Ectodermal cell (in vitro differentiated cells): ENCODE results near the gene ZKSCAN5.

Source experiments
- H3K27ac ChIP-seq: 2 replicates; pipeline ENCODE4 v1.7.0; 2013; ENCODE audit warnings: mild to moderate bottlenecking, low read depth, low read length; ENCODE audit not compliant: insufficient read depth, poor library complexity, severe bottlenecking
- H3K27me3 ChIP-seq: 2 replicates; pipeline ENCODE4 v1.7.0; 2013; ENCODE audit warnings: mild to moderate bottlenecking, low read length; ENCODE audit not compliant: insufficient read depth, control insufficient read depth, poor library complexity, severe bottlenecking
- H3K36me3 ChIP-seq: one replicate; pipeline ENCODE4 v1.7.0; 2013; ENCODE audit warnings: low read length; ENCODE audit not compliant: control insufficient read depth, insufficient read depth
- H3K4me1 ChIP-seq: one replicate; pipeline ENCODE4 v1.7.0; 2013; ENCODE audit warnings: low read length; ENCODE audit not compliant: control insufficient read depth, insufficient read depth
- H3K4me3 ChIP-seq: 2 replicates; pipeline ENCODE4 v1.7.0; 2013; ENCODE audit warnings: low read depth, low read length, control low read depth; ENCODE audit not compliant: insufficient read depth
- H3K9me3 ChIP-seq: 2 replicates; pipeline ENCODE4 v1.7.0; 2013; ENCODE audit warnings: mild to moderate bottlenecking, low read length, moderate library complexity; ENCODE audit not compliant: control insufficient read depth
- WGBS, 2 experiments: methylation state at CpG; one replicate each; pipeline ENCODE4 v1.1.7; 2013; ENCODE audit warnings: missing lambda C conversion rate in 2 of 2; 5-methylcytosine and 5-hydroxymethylcytosine counted together

Gene ZKSCAN5

GRCh38 chr7:99468336-99468918 is 36.0 kb upstream of the ZKSCAN5 start:
- no peaks in the 10 kb centered on the region for H3K9me3 ChIP-seq
- no peak overlapping the region for H3K4me3 ChIP-seq
- peaks cover 4% of the 10 kb centered on the region for H3K36me3 ChIP-seq
- H3K27me3 ChIP-seq: peaks cover 9% of the 10 kb centered on the region
- H3K27ac ChIP-seq: no peak overlapping the region
- H3K4me1 ChIP-seq: no peaks in the 10 kb centered on the region
- WGBS, 2 experiments: 92 to 93% methylated on average over 29 of the region's 29 CpGs

DNA sequence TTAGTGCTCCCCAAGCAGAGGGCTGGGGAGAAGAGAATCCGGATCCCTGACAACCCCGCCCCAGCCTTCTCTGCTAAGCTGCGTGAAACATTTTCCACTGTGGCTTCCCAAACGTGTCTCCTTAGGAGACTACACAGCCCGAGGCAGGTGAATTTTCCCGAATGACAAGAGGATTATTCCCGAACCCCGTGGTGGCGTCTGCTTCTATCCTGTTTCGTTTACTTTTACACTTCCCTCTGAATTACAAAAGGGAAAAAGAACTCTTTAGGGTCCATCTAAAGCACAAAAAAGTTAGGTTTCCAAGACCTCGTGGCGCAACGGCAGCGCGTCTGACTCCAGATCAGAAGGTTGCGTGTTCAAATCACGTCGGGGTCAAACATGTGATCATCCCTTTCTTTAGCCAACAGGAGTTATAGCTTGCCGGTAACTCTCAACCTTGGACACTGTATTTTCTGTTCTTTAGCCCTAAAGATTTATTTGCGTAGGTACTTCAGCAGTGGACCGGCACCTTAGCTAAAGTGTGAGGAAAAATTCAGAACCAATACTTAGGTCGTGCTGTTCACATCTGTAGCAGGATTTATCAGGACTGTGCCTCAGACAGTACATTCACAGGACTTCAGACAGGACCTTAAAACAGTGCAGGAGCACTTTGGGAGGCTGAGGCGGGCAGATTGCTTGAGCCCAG is 34.9 kb upstream of the ZKSCAN5 start:
- Histone ChIP-seq H3K27me3 (peaks cover 9% of the 10 kb centered on the region), H3K4me3 (no peak overlapping the region), H3K36me3 (no peaks in the 10 kb centered on the region), H3K4me1 (peaks cover 6% of the 10 kb centered on the region), H3K27ac (no peak overlapping the region), H3K9me3 (no peaks in the 10 kb centered on the region)
- 57 to 58% methylated on average over 23 of the region's 23 CpGs for WGBS, 2 experiments

DNA sequence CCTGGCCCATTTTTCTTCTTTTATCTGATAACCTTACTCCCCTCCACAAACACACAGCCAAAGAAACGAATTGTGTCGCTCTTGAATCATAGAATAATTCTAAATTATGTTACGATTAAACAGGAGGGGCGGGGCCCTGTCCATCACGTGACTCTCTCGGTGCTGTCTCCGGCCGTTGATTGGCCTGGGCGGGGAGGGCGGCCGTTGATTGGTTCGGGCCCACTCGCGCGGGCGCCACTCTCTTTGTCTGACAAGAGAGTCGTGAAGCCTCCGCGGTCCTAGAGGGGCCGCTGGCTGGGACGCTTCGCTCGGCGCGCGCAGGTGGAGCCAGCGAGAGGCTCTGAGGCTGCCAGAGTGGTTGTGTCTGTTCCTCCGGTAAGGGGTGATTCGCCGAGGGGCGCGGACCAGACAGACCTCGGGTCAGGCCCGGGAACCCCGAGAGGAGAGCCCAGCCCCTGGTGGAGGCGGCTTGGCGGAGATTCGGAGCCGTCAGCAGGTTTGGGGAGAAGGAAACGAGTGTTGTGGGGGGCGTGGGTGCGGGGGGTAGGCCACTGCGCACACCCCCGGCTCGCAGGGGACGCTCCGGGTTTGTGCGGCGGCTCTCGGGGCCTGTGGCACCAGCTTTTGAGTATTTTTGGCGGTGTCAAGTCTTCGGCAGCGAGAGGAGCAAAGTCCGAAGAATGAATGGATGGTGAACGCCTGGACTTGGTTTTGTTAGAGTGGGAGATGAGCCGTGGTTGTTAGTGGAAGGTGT is 31.7 kb upstream of the ZKSCAN5 start, which contains the start of gene ZNF789:
TSS of gene ZNF789 (plus strand) at position 330 of the 754 bp plus-strand sequence. CDS start 3,567 bp downstream, outside the sequence.
- Histone ChIP-seq H3K4me3 (peak within 1 kb of the TSS; percentile 95), H3K27me3 (peaks cover 9% of the 10 kb centered on the region), H3K27ac (peak within 1 kb of the TSS; percentile 71), H3K36me3 (no peaks in the 10 kb centered on the region), H3K9me3 (no peaks in the 10 kb centered on the region), H3K4me1 (peaks cover 6% of the 10 kb centered on the region)
- WGBS, 2 experiments: 1% methylated on average over 56 of the region's 56 CpGs

GRCh38 chr7:99473315-99473596 is 31.2 kb upstream of the ZKSCAN5 start:
- WGBS, 2 experiments: 11 to 14% methylated on average over 7 of the region's 7 CpGs
- Histone ChIP-seq H3K9me3 (no peaks in the 10 kb centered on the region), H3K27ac (peak overlapping the region; percentile 71), H3K4me1 (peaks cover 6% of the 10 kb centered on the region), H3K4me3 (peak overlapping the region; percentile 95), H3K36me3 (no peaks in the 10 kb centered on the region), H3K27me3 (peaks cover 9% of the 10 kb centered on the region)

DNA sequence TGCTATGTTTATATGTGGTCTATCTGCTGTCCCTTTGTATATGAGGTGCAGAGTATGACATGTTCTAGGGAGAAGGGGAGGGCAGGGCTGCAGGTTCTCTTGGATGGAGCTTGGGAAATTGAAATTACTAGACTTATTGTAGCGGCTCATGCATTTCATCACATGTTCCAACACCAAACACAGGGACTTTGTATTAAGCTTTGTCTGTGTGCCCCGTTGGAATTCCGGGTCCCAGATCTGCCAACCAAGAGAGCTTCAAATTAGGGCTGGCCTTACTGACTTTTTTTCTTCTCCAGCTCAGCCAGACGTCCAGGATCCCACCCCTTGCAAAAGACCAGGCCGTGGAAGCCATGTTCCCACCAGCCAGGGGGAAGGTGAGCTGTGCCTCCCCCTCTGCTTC is 28.4 kb upstream of the ZKSCAN5 start:
- Histone ChIP-seq H3K4me1 (peaks cover 6% of the 10 kb centered on the region), H3K36me3 (peaks cover 6% of the 10 kb centered on the region), H3K27me3 (no peaks in the 10 kb centered on the region), H3K4me3 (no peak overlapping the region), H3K9me3 (no peaks in the 10 kb centered on the region), H3K27ac (no peak overlapping the region)
- 89 to 93% methylated on average over 5 of the region's 5 CpGs for whole genome bisulfite sequencing, 2 experiments

DNA sequence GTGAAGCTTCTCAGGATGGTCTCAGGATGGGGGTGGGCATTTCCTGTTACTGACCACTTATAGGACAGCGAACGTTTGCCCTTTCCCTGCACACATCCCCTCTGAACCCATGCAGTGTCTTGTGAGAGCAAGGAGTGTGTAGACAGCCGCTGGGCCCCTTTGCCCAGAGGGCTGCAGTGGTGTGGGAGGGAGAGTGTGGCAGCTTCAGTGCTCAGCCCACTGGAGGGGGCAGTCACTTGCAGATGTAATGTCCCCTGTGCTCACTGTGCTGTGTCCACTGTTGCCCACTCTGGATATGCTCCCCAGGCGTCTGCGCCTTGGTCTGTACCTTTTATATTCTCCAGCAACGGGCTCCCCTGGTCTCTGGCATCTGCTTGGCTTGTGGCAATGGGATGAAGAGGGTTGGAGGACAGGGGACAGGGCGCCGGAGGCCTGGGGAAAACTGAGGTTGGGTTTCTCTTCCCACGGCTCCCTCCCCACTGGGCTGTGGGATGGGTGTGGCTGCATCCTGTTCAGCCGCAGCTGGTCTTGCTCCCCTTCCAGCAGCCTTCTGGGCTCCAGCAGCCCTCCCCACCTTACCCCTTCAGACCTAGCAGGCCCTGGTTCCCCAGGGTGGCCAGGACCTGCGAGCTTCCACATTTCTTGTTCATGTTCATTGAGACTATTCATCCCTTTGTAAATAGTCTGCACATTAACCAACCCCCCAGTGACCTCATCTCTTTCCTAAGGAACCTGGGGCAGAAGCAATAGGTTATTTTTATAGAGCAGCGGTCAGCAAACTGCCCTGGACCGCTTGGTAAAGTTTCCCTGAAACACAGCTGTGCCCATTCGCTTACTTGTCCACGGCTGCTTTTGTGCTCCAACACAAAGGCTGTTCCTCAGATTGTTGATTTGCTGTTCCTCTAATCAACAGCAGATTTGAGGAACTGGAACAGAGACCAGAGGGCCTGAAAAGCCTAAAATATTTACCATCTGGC is 25.7 kb upstream of the ZKSCAN5 start:
- Histone ChIP-seq H3K36me3 (peaks cover 6% of the 10 kb centered on the region), H3K4me3 (no peak overlapping the region), H3K27me3 (no peaks in the 10 kb centered on the region), H3K9me3 (no peaks in the 10 kb centered on the region), H3K4me1 (peaks cover 3% of the 10 kb centered on the region), H3K27ac (no peak overlapping the region)
- 95 to 96% methylated on average over 15 of the region's 15 CpGs for WGBS, 2 experiments

GRCh38 chr7:99485094-99485493 is 19.4 kb upstream of the ZKSCAN5 start:
- Histone ChIP-seq H3K4me3 (no peak overlapping the region), H3K36me3 (no peaks in the 10 kb centered on the region), H3K9me3 (no peaks in the 10 kb centered on the region), H3K27me3 (no peaks in the 10 kb centered on the region), H3K27ac (no peak overlapping the region), H3K4me1 (no peaks in the 10 kb centered on the region)
- 95 to 97% methylated on average over 5 of the region's 5 CpGs for WGBS, 2 experiments

- Histone ChIP-seq H3K9me3 (no peaks in the 10 kb centered on the region), H3K4me1 (no peaks in the 10 kb centered on the region), H3K4me3 (no peak overlapping the region), H3K27me3 (no peaks in the 10 kb centered on the region), H3K27ac (no peak overlapping the region), H3K36me3 (peaks cover 19% of the 10 kb centered on the region)
- 92 to 97% methylated on average over 4 of the region's 4 CpGs for WGBS, 2 experiments
Measured at GRCh38 chr7:99489235-99489634, 15.2 kb upstream of the ZKSCAN5 start.

DNA sequence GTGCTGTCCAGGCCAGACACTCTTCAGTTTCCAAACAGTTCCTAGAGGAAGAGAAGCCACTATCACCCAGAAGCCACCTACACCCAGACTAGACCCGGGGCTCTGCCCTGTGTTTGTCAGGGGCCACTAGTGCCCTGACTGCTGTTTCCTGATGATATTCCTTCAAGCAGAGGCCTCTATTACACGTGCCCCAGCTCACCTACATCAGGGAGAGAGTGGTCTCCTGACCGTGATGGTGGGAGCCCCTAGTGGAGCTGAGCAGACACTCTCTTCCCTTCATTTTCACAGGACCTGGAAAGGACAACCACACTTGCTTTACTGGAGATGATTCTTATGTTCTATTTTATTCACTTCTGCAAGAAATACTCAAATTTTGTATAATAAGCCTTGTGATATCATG is 13.6 kb upstream of the ZKSCAN5 start:
- WGBS, 2 experiments: 68 to 84% methylated on average over 3 of the region's 3 CpGs
- Histone ChIP-seq H3K27ac (no peak overlapping the region), H3K4me3 (no peak overlapping the region), H3K27me3 (no peaks in the 10 kb centered on the region), H3K36me3 (peaks cover 33% of the 10 kb centered on the region), H3K9me3 (no peaks in the 10 kb centered on the region), H3K4me1 (no peaks in the 10 kb centered on the region)
